B cell (primary cell): ENCODE results near the gene IPP. TPM values are rescaled to one million over a fixed set of nuclear protein-coding genes. Genes with fewer than 3 reads are reported as not detected.

Experiments
- ATAC-seq: fragments of 200-7000 bp; cut with Tn5 transposase; one replicate; pipeline ENCODE4 v1.10.0; 2021; ENCODE audit warnings: low read depth, mild to moderate bottlenecking, moderate number of reproducible peaks, moderate library complexity
- CTCF ChIA-PET: fragments of 350-600 bp; sonication (Branson Sonifier 250); formaldehyde crosslinking; loops from one replicate; lab custom pipeline; 2021; ENCODE audit warnings: antibody characterized with exemption, inconsistent platforms; lab: Charles Lee
- POLR2A ChIA-PET: fragments of 350-600 bp; sonication (Branson Sonifier 250); formaldehyde crosslinking; loops from one replicate; lab custom pipeline; 2021; ENCODE audit warnings: antibody characterized with exemption; lab: Charles Lee
- DNase-seq: peaks from one replicate; pipeline ENCODE4 v3.0.0; 2013
- H2AFZ ChIP-seq: 2 replicates; pipeline ENCODE4 v1.6.1; 2012; ENCODE audit warnings: mild to moderate bottlenecking, low read depth, low read length; ENCODE audit not compliant: insufficient read depth, poor library complexity, severe bottlenecking
- H3K27ac ChIP-seq, 2 donors: 1 replicate in 1 of 2; 2 replicates in 1 of 2; pipeline ENCODE4 v1.5.1; 2012 to 2013; ENCODE audit warnings: low read length in 2 of 2, mild to moderate bottlenecking in 2 of 2, moderate library complexity in 1 of 2
- H3K27me3 ChIP-seq, 4 experiments: fragments of 200-600 bp in 1 of 4; sonication (generic) in 1 of 4; replicated peaks in 1 of 4; 1 replicate in 2 of 4; 2 replicates in 2 of 4; pipeline versions ENCODE4 v1.6.1 to v1.7.0; 2013 to 2016; ENCODE audit warnings: low read length in 3 of 4, mild to moderate bottlenecking in 2 of 4, mixed read lengths in 1 of 4, moderate library complexity in 1 of 4; ENCODE audit not compliant: insufficient read depth in 4 of 4, control insufficient read depth in 3 of 4; ENCODE audit errors: control extremely low read depth in 1 of 4
- H3K36me3 ChIP-seq, 2 experiments: replicated peaks in 1 of 2; 1 replicate in 1 of 2; 2 replicates in 1 of 2; pipeline versions ENCODE4 v1.6.1 to v1.7.1; 2013; ENCODE audit warnings: low read length in 1 of 2; ENCODE audit not compliant: insufficient read depth in 2 of 2, control insufficient read depth in 1 of 2; ENCODE audit errors: control extremely low read depth in 1 of 2, extremely low read depth in 1 of 2
- H3K4me1 ChIP-seq, 2 donors: fragments of 200-600 bp in 1 of 2; sonication (generic) in 1 of 2; 1 replicate in 1 of 2; 2 replicates in 1 of 2; pipeline versions ENCODE4 v1.5.1 to v1.6.1; 2013 to 2017; ENCODE audit warnings: low read length in 2 of 2; ENCODE audit not compliant: control insufficient read depth in 2 of 2, insufficient read depth in 2 of 2
- H3K4me2 ChIP-seq: replicated peaks from 2 replicates; pipeline ENCODE3; 2012; ENCODE audit warnings: mild to moderate bottlenecking, low read depth, low read length; ENCODE audit not compliant: poor library complexity, severe bottlenecking
- H3K4me3 ChIP-seq, 5 experiments: fragments of 200-600 bp in 1 of 5; sonication (generic) in 1 of 5; 1 replicate in 3 of 5; 2 replicates in 2 of 5; pipeline versions ENCODE4 v1.5.1 to v1.7.0; 2011 to 2016; ENCODE audit warnings: low read length in 4 of 5, mild to moderate bottlenecking in 4 of 5, low read depth in 2 of 5, control low read depth in 1 of 5, moderate library complexity in 1 of 5; ENCODE audit not compliant: insufficient read depth in 1 of 5; ENCODE audit errors: control extremely low read depth in 1 of 5, extremely low read depth in 1 of 5
- H3K79me2 ChIP-seq: fragments of 200-600 bp; sonication (generic); one replicate; pipeline ENCODE4 v1.6.0; 2016; ENCODE audit warnings: low read length; ENCODE audit not compliant: control insufficient read depth, insufficient read depth
- H3K9ac ChIP-seq: fragments of 200-600 bp; sonication (generic); 2 replicates; pipeline ENCODE4 v1.6.1; 2017; ENCODE audit warnings: mild to moderate bottlenecking, low read length, moderate library complexity
- H3K9me3 ChIP-seq, 3 donors: one replicate each; pipeline versions ENCODE4 v1.6.1 to v1.7.1; 2013; ENCODE audit warnings: low read length in 2 of 3; ENCODE audit not compliant: control insufficient read depth in 2 of 3, insufficient read depth in 1 of 3; ENCODE audit errors: control extremely low read depth in 1 of 3
- H4K20me1 ChIP-seq: 2 replicates; pipeline ENCODE4 v1.6.0; 2012; ENCODE audit warnings: mild to moderate bottlenecking, low read length; ENCODE audit not compliant: insufficient read depth, control insufficient read depth, poor library complexity, severe bottlenecking
- H3K27ac Mint-ChIP-seq: one replicate; pipeline ENCODE4 v1.8.0; 2021; ENCODE audit warnings: mixed read lengths
- H3K27me3 Mint-ChIP-seq: one replicate; pipeline ENCODE4 v1.8.0; 2021; ENCODE audit warnings: mixed read lengths
- H3K4me1 Mint-ChIP-seq: one replicate; pipeline ENCODE4 v1.8.0; 2021; ENCODE audit warnings: mixed read lengths
- H3K4me3 Mint-ChIP-seq: one replicate; pipeline ENCODE4 v1.8.0; 2021; ENCODE audit warnings: mixed read lengths
- H3K9me3 Mint-ChIP-seq: one replicate; pipeline ENCODE4 v1.8.0; 2022; ENCODE audit warnings: mixed read lengths; ENCODE audit not compliant: insufficient read depth
- EZH2 ChIP-seq: IDR thresholded peaks from 2 replicates; pipeline ENCODE4 v1.6.1; 2012; ENCODE audit warnings: borderline replicate concordance, low read depth, mild to moderate bottlenecking, moderate library complexity, low read length; ENCODE audit not compliant: insufficient read depth, poor library complexity, severe bottlenecking
- WGBS: methylation state at CpG from one replicate; pipeline ENCODE4 v1.1.5; 2013; ENCODE audit warnings: missing lambda C conversion rate; ENCODE audit not compliant: insufficient coverage; 5-methylcytosine and 5-hydroxymethylcytosine counted together
- intact Hi-C: fragments of 100-400 bp; cut with micrococcal nuclease; formaldehyde crosslinking; loops from one replicate; pipeline ENCODE4 v1.10.0; 2022
- polyA plus RNA-seq: library from polyadenylated mRNA; depleted of rRNA; stranded (reverse); fragments of >200 nt; gene quantifications from 2 replicates; pipeline ENCODE4 v1.2.3, GENCODE V29; 2012
- total RNA-seq, 2 donors: library from RNA; stranded (reverse); fragments of 120-200 nt in 1 of 2; gene quantifications; 1 replicate in 1 of 2; 2 replicates in 1 of 2; pipeline versions ENCODE4 v1.2.3 to v1.2.4, GENCODE V29; 2013 to 2022
- TF ChIP-seq, protein P1 (sequence below): fragments of 200-600 bp; IDR thresholded peaks from one replicate; pipeline ENCODE4 v1.8.0; 2022; ENCODE audit warnings: antibody characterized with exemption, mild to moderate bottlenecking

IPP gene
- total and polyA plus RNA-seq, 2 donors (not counting 1 experiment from before 2014, with no cell fraction given) = 2.3 to 12.1 TPM

DNA sequence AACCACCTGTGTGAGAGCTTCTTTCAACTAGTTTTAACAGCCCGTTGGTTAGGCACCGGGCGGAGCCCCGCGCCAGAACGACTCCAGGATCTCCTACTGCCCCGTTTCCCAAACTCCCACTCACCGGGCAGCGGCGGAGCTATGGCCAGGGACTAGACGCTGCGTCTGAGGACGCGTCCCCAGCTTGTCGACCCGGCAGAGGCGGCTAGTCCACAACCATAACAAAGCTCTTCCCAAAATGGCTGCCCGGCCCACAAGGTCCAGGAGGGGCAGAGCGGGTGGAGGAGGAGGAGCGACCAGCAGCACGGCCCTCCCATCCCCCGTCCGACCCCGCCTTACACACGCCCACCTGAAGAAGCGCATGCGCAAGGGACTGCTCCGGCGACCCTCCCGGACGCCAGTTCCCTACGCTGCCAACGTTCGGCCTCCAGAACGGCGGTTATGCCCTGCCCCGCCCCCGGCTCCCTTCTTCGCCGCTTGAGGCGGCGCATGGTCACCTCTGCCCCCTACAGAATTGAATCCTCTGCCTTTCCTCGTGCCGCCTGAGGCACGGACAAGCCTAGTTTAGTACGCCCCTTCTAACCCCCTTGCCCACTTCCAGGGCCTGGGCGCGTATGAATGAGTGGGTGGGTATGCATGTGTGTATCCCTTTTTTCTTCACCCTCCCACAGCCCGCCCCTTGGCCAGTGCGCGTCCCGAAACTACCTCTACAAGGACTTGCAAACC, 64.0 kb downstream of the IPP start, which contains the start of gene GPBP1L1:
TSS of gene GPBP1L1 (minus strand) at position 246 of the 726 bp plus-strand sequence. CDS start 27,446 bp downstream, outside the sequence.
- POLR2A ChIA-PET = interaction anchor here (0.6 to 2.6 kb wide), 11 partner anchors 10 to 617 kb away, joined by 3 to 11 read pairs (median 4); partner anchors contain the start of genes CCDC163, IPP, LRRC41 and MMACHC
- Histone ChIP-seq H4K20me1 (peaks cover 30% of the 10 kb centered on the region), H3K79me2 (peaks cover 78% of the 10 kb centered on the region), H3K4me3 (peak within 1 kb of the TSS; percentile 65 to 99 (median 96)), H3K27ac (peak within 1 kb of the TSS; percentile 98), H3K4me1 (peaks cover 23 to 30% of the 10 kb centered on the region in 2 donors), H2AFZ (peak within 1 kb of the TSS; percentile 97), H3K9ac (peak within 1 kb of the TSS; percentile 93), H3K27me3 (no peaks in the 10 kb centered on the region), H3K9me3 (no peaks in the 10 kb centered on the region), H3K36me3 (no peaks in the 10 kb centered on the region), H3K4me2 (peak within 1 kb of the TSS; percentile 90)
- peak within 1 kb of the TSS; percentile 100 for H3K27ac Mint-ChIP-seq
- TF ChIP-seq, protein P1, sequence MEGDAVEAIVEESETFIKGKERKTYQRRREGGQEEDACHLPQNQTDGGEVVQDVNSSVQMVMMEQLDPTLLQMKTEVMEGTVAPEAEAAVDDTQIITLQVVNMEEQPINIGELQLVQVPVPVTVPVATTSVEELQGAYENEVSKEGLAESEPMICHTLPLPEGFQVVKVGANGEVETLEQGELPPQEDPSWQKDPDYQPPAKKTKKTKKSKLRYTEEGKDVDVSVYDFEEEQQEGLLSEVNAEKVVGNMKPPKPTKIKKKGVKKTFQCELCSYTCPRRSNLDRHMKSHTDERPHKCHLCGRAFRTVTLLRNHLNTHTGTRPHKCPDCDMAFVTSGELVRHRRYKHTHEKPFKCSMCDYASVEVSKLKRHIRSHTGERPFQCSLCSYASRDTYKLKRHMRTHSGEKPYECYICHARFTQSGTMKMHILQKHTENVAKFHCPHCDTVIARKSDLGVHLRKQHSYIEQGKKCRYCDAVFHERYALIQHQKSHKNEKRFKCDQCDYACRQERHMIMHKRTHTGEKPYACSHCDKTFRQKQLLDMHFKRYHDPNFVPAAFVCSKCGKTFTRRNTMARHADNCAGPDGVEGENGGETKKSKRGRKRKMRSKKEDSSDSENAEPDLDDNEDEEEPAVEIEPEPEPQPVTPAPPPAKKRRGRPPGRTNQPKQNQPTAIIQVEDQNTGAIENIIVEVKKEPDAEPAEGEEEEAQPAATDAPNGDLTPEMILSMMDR = no peak
- no peak for TF ChIP-seq EZH2
- peaks cover 54% of the 10 kb centered on the region for H3K4me1 Mint-ChIP-seq
- DNase-seq (peak; percentile 99), ATAC-seq (peak; percentile 72)
- intact Hi-C loops = loop anchor here (1.0 to 10.0 kb wide), 12 partner anchors 64 to 1054 kb away; partner anchors contain the start of genes BEST4, CCDC163, EFCAB14 and EIF2B3
- no peaks in the 10 kb centered on the region for H3K9me3 Mint-ChIP-seq
- H3K27me3 Mint-ChIP-seq = no peaks in the 10 kb centered on the region
- H3K4me3 Mint-ChIP-seq = peak within 1 kb of the TSS; percentile 100
- CTCF ChIA-PET = interaction anchor here (0.5 to 2.2 kb wide), 9 partner anchors 9 to 535 kb away, joined by 3 to 5 read pairs (median 4); partner anchors contain the start of gene TESK2
- under 1% methylated on average over 44 of the region's 52 CpGs for WGBS

DNA sequence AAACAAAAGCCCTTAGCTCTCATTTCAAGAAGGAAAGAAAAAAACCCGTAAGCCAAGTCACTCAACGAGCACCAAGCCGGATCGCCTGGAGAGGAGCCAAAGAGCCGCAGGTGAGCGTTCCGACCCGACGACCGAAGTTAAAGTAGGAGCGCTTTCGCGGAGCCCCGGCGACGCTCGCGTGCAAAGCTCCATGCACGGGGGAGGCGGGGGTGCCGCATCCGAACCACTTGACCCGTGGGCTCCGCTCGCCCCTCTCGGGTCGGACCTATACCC, 64.5 kb downstream of the IPP start:
- Mint-ChIP-seq H3K4me1 (peaks cover 59% of the 10 kb centered on the region), H3K27me3 (no peaks in the 10 kb centered on the region), H3K27ac (peak overlapping the region; percentile 100), H3K4me3 (peak overlapping the region; percentile 100), H3K9me3 (no peaks in the 10 kb centered on the region)
- Histone ChIP-seq H3K9ac (peak overlapping the region; percentile 93), H3K27ac (peak overlapping the region; percentile 98), H4K20me1 (peaks cover 35% of the 10 kb centered on the region), H3K36me3 (no peaks in the 10 kb centered on the region), H3K4me3 (peak overlapping the region; percentile 65 to 99 (median 96)), H2AFZ (peak overlapping the region; percentile 97), H3K27me3 (no peaks in the 10 kb centered on the region), H3K4me1 (peaks cover 23 to 34% of the 10 kb centered on the region in 2 donors), H3K9me3 (no peaks in the 10 kb centered on the region), H3K4me2 (peak overlapping the region; percentile 90), H3K79me2 (peaks cover 79% of the 10 kb centered on the region)
- ATAC-seq (peak; percentile 4), DNase-seq (no peak)
- ChIA-PET CTCF (interaction anchor here (0.9 to 2.2 kb wide), 7 partner anchors 9 to 536 kb away, joined by 3 to 5 read pairs (median 4); no protein-coding TSS in a partner anchor), POLR2A (interaction anchor here (0.6 to 2.6 kb wide), 10 partner anchors 9 to 617 kb away, joined by 3 to 11 read pairs (median 4); partner anchors contain the start of genes CCDC163, IPP, LRRC41 and MMACHC)
- TF ChIP-seq EZH2 = no peak
- TF ChIP-seq, protein P1 = peak; percentile 51
- intact Hi-C loops = loop anchor here (2.0 to 10.0 kb wide), 7 partner anchors 511 to 1054 kb away; partner anchors contain the start of genes BEST4, EFCAB14, EIF2B3 and KIF2C
- 0% methylated on average over 27 of the region's 27 CpGs for WGBS
